ENCODE results near the gene WDSUB1.

WDSUB1 gene, protein sequence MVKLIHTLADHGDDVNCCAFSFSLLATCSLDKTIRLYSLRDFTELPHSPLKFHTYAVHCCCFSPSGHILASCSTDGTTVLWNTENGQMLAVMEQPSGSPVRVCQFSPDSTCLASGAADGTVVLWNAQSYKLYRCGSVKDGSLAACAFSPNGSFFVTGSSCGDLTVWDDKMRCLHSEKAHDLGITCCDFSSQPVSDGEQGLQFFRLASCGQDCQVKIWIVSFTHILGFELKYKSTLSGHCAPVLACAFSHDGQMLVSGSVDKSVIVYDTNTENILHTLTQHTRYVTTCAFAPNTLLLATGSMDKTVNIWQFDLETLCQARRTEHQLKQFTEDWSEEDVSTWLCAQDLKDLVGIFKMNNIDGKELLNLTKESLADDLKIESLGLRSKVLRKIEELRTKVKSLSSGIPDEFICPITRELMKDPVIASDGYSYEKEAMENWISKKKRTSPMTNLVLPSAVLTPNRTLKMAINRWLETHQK

DNA sequence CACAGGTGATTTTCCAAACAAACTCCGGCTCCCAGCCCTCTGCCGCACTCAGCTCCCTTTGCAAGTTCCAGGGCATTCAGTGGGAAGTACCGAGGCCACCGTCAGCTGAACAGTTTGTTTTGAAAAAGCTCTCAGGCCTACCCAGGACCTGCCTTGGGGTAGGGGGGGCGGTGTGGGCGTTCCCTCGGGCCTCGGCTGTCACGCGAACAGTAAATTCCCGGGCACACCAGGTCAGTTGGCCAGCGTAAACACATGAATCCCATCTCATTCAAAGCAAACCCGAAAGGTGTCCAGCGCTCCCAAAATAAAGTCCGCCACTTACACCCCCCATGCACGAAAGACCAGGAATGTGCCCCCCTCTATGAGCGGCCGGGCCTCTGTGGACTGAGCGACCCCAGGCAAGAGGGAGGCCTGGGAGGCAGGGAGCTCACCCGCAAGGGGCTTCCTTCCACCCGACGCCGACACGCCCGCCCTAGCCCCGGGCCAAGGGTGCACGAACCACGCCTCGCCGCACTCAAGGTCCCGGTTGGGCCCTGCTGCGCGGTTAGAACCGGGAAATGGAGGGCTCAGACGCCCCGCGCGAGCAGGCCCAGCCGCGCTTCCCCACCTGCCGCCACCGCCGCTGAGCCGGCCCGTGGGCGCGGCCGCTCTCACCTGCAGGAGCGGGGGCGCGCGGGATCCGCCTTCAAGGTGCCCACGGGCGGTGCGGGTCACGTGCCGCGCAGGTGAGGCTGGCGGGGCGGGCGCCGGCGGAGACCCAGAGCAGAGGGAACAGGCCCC, at the start of gene WDSUB1:
TSS of gene WDSUB1 (minus strand) at position 775 of the 780 bp plus-strand sequence. CDS start 3,634 bp downstream, outside the sequence.
- peak; percentile 10 to 30 for DNase-seq

DNA sequence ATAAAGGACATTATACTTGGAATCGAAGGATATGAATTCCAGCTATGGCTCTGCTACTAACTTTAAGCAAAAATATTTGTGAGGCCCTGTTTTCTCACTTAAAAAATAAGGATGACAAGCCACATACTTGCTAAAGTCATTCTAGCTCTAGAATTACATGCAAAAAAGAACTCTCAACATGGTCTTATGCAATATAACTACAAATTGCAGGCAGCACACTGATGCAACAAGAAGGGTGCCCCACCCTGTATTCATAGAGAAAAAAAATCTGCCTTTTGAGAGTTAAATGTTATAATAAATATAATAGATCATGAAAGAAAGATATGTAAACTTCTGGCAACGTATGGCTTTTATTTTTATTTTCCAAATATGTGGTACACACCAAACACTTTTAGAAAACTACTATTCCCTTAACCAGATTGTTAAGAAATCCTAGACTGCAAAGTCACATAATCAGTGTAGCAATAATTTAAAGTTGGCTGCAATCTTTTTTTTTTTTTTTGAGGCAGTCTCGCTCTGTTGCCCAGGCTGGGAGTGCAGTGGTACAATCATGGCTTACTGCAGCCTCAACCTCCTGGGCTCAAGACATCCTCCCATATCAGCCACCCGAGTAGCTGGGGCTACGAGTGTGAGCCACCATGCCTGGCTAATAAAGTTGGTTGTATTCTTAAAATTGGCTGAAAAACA, 40.2 kb upstream of the WDSUB1 start:
- no peak for DNase-seq

DNA sequence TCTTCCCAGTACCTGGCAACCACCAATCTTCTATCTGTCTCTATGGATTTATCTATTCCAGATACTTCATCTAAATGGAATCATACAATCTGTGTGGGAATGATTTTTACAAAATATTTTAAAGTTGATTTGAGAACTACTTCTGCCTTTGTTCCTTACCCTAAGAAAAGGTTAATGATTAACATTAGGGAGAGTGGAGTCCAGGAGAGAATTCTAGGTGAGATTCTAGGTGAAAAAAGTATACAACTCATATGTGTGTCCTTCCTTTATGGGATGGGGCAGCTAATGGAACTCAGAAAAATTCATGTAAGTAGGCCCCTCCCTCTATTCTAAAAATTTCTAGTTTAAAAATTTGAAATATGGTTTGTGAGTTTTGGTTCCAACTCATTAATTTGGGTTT, 35.9 kb upstream of the WDSUB1 start:
- no peak for DNase-seq

DNA sequence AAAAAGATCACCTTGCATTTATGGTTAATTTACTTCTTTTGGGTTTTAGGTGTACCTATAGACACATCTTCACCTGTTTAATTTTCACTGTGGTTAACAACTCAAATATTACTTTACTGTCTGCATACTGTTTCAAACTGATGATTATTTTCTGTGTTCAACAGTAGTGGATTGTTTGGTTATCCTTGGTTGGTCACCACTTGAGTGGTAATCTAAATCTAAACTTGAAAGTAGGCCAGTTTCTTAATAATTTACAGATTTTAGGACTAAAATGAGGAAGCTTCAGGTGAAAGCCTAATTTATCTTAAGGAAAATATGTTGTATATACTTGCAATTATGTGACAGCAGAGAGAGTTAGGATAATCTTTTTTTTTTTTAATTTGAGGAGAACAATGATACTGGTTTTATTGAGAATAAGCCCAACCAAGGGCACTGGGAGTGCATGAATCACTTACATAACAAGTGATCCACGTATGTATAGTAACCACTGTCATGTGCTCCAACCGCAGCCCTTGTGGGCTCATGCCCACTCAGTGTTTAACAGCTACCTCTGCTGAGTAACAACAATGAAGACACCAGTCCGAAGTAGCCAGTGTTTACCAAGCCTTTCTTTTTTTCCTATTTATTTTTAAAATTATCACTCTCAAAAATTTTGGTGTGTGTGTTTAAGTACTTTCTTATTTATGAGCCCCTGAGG, 31.0 kb upstream of the WDSUB1 start:
- DNase-seq: no peak

DNA sequence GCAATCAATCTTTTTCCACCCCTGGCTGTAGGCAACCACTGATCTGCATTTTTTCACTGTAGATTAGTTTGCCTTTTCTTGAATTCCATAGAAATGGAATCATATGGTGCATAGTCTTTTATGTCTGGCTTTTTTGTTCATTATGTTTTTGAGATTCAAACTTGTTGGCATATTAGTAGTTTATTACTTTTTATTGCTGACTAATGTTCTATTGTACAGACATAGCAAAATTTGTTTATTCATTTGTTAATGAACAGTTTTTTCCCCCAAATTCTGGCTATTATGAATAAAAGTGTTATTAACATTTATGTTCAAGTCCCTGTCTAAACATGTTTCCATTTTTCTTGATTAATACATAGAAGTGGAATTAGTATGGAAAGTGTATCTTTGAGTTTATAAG, 21.4 kb upstream of the WDSUB1 start:
- DNase-seq: no peak

DNA sequence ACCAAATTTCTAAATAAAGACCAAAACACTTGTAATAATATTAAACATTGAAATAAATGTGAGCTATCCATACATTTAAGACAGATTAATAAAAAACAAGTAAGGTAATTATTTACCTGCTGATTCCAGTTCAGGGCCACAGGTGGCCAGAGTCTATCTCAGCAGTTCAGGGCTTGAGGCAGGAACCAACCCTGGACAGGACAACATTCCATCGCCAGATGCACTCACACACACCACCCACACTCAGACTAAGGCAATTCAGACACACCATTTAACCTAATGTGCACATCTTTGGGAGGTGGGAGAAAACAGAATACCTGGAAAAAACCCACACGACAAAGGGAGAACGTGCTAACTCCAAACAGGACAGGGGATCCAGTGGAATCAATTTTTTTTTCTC, 14.1 kb upstream of the WDSUB1 start:
- no peak for DNase-seq

DNA sequence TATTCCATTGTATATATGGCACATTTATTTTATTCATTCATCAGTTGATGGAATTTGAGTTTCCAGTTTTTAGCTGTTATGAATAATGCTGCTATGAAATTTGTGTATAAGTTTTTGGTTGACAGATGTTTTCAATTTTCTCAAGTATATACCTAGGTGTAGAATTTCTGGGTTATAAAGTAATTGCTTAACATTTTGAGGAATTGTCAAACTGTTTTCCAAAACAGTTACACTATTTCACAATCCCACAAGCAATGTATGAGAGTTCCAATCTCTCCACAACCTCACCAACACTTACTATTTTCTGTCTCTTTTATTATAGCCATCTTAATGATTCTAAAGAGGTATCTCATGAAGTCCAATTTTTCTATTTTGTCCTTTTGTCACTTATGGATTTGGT, 12.5 kb upstream of the WDSUB1 start:
- no peak for DNase-seq

DNA sequence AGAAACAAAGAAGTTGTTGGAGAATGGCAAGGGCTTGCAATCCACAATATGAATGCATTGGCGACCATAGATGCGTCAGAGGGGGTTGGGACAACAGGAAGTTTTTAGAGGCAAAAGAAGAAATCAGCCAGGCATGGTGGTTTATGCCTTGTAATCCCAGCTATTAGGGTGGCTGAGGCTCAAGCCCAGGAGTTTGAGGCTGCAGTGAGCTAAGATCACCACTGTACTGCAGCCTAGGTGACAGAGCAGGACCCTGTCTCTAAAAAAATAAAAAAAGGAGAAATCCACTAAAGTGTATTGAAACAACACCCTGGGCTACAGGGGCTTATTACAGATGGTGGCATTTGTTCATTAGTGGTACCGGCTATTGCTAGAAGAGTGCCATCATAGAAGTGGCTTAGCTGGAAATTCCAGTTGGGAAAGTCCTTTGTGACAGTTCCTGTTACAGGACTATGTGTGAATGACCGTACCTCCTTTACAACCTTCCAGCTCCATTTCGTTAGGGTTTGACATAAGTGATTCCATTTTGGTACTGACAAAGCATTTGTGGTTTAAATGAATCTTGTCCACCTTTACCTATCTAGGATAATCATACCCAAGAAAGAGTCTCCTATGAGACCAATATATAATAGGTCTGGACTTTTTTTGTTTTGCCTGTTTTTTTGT, 10.7 kb upstream of the WDSUB1 start:
- no peak for DNase-seq

DNA sequence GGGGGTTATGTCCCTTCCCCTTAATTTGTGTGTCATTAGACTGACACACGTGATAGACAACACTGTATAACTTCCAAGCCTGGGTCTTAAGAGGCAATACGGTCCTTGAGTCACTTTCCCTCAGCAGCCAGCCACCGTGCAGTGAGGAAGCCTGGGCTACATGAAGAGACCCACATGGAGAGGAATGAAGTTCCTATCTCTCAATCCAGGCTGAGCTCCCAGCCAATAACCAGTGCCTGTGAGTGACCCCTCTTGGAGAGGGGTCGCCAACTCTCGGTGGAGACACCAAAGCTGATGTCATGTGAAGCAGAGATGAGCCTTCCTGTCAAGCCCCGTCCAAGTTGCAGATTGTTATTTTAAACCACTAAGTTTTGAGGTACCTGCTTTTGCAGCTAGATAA, 5.7 kb upstream of the WDSUB1 start:
- DNase-seq: no peak

DNA sequence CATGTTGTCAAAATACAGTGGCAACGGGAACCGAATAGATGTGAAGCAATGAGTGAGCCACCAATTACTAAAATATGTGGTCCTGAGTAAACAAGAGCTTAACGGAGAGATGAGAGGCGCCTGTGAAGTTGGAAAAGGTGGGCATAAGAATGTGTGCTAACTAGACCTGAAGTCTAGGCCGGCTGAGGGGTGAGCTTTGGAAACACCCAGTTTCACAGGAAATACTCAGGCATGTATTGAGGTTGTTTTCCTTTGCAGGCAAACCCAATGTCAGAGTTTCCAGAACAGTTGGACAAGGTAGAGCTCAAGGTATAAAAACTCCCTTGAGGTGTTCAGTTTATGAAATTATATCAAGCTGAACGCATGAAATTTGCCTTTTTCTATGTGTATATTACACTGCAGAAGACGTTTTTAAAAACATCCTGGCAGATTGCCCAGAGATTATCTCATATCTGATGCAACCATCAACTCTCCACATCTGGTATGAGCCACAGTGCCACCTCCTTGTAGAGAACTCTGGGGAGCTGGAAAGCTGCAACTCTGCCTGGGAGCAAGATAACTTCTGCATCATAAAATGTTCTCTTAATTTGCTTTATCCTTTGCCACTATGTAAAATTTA, 3.9 kb upstream of the WDSUB1 start:
- DNase-seq: no peak

DNA sequence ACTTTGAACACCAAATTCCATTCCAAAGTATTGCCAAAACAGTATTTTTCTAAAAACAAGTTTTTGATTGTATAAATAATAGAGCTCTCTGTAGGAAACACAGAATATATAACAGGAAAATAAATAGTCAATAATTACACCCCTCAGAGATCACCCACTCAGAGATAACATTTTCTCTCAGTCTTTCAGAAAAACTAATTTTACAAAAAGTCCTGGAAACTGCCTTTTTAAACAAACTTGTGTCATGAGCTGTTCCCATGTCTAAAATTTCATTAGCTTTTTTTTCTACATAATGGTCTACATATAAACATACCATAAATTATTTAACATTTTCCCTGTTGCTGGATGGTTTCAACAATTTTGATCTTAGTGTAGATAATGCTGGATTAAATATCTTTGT, 1.2 kb upstream of the WDSUB1 start:
- no peak for DNase-seq

DNA sequence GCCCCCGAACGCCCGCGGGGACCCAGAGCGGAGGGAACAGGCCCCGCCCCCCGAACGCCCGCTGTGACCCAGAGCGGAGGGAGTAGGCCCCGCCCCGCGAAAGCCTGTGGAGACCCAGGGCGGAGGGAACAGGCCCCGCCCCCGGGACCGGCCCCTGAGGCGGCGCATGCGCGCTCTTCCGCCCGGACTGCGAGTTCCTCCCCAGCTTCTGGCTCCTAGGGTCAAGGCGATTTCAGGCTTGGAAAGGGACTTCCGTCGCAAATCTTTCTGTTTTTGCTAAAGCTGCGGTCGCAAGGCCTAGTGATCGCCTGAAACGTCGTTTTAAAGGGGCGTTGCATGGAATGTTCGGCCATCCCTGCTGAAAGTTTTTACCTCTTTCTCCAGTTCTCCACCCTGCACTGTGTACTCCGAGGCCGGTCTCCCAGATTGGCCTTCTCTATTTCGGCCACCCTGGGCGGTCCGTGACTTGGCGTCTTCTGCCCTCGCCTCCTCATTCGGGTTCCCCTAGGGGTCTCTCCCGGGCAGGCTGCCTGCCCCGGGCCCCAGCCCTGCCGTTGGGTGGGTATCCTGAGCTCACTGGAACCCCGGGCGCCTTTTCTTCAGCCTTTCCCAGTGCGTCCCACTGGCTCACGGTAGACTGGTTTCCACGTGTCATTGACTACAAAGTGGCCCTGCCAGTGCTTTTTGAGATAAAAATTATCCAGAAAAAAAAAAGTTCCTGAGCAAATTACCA, 372 bp upstream of the WDSUB1 start:
- peak; percentile 93 to 96 for DNase-seq

DNA sequence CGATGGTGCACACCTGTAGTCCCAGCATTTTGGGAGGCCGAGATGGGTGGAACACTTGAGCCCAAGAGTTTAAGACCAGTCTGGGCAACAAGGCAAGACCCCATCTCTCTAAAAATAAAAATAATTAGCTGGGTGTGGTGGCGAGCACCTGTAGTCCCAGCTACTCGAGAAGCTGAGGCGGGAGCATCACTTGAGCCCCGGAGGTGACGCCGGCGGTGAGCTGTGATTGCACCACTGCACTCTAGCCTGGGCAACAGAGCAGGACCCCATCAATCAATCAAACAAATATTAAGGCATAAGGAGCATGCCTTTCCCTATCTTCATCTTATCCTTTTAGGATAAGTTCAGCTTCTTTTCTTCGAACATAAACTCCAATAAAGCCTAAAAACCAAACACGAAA, 1.1 kb downstream of the WDSUB1 start:
- DNase-seq: no peak

DNA sequence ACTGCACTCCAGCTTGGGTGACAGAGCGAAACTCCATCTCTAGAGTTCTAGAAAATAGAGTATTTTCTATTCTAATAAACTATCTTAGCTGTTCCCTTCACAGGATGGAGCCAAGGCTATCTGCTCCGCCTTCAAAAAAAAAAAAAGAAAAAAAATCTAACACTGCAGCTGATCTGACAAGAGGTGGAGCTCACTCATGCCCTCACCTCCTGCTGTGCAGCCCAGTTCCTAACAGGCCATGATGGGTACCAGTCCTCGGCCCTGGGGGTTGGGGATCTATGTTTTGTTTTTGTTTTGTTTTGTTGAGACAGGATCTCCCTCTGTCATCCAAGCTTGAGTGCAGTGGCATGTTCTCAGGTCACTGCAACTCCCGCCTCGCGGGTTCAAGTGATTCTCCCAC, 3.0 kb downstream of the WDSUB1 start:
- no peak for DNase-seq

DNA sequence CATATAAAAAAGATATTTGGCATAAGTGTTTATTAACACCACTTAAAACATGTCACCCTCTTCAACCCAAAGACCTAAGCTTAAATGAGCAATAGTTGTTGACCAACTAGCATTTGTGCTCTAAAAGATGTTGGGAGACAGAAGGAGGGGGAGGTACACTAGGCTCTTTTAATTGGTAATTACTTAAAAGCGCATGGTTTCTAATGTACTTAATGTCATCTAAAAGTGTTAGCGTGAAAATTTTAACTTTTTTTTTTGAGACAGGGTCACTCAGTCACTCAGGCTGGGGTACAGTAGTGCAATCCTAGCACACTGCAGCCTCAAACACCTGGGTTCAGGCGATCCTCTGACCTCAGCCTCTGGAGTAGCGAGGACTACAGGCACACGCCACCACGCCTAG, 5.5 kb downstream of the WDSUB1 start:
- no peak for DNase-seq

DNA sequence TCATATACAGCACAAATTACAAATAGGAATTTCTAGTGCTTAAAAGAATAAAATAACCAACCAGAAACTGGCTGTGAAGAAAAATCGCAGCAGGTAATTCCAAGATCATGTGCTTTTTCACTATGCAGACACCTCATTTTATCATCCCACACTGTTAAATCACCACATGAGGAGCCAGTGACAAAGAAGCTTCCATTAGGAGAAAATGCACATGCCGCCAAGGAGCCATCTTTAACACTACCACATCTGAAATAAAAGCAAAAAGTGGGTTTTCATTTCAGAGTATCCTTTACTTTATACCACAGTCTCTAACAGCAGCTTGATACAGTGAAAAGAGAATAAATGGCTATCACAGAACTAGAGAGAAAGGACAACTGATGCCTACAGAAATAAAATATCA, 6.8 kb downstream of the WDSUB1 start:
- no peak for DNase-seq

DNA sequence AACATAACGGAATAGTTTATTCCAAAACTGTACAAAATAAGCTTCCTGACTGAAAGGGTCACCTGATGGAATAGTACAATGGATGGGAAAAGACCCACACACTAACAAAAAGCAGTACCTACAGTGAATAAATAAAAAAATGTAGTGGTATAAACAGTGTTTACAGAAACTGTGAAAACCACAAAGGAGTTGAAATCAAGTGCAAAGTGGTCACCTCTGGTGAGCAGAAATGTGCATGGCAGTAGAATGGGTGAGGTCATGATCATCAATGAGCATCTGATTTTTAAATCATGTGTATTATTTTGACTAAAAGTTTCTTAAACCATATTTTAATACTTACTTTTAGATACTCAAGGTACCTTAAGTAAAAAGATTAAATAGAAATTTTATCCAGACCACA, 11.4 kb downstream of the WDSUB1 start:
- DNase-seq: no peak

DNA sequence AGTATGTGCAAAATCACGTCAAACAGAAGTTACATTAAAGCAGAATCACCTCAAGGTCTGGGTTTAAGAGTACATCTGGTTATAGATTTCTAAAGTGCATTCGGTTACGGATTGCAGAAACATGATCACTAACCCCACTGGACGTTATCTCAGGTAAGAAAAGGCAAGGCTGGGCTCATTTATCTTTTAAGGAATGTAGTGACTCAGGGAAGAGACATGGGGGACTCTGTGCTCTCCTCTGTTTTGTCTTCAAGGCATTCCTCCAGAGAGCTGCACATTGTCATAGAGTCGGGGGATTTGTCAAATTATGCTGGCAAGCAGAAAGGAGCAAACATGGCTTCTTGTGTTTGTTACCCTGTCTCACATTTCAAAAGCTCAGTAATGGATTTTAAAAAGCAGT, 14.3 kb downstream of the WDSUB1 start:
- no peak for DNase-seq

DNA sequence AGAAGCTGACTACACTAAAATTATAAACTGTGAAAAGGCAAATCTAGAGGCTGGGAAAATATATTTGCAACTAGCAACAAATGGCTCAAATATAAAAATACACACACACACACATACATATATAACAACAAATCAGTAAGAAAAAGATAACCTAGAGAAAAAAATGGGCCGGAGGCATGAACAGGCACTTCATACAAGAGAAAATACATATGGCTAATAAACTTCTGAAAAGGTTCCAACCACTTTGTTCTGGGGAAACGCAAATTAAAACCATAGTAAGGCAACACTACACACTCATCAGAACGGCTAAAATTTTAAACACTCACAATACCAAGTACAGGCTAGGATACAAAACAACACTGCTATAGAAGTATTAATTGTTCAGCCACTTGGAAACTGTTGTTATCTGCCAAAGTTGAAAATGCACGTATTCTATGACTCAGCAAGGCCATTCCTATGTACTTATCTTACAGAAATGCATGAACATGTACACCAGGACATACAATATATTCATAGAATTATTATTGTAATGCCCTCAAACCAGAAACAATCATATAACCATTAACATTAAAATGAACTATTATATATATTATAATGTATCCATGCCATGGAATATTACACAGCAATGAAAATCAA, 15.6 kb downstream of the WDSUB1 start:
- no peak for DNase-seq

DNA sequence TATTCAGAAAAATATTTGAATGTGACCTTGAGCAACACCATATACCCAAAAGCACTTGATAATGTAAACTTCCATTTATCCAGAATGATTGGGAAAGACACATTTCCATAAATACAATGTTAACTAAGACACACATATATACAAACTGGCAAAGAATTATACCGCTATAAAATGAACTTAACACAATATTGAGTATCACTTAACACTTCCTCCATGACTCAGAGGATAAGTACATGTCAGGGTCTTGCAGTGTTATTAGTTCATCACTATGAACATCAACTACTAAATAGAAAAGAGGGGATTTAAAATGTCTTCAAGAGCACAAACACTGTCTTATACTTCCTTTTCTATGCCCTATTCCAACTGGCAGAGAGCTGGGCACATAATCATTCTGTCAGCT, 18.6 kb downstream of the WDSUB1 start:
- DNase-seq: no peak

DNA sequence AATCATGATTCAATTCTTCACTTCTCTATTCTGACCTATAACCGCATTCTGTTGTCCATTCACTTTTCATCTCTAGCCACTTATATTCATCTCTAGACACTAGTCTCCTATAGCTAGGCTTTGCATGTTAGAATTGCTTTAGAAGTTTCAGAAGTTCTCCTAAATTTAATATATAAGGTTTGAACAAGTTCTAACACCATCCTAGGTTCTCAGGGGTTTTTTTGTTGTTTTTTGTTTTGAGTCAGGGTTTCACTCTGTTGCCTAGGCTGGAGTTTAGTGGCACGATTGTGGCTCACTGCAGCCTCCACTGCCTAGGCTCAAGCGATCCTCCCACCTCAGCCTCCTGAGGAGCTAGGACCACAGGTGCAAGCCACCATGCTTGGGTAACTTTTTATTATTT, 19.9 kb downstream of the WDSUB1 start:
- no peak for DNase-seq

Measured in stimulated activated CD4-positive, alpha-beta T cell treated with anti-CD3 and anti-CD28 coated beads, Interleukin-2, amount 100 ng/mL, for 48 hours (primary cell).